SK-N-SH treated with all-trans-retinoic acid at 6 μM for 48 hours (cell line): ENCODE data around the gene ASIC4.

Experiments
- ATAC-seq: fragments of 200-7000 bp; cut with Tn5 transposase; 3 replicates; pipeline ENCODE4 v1.9.1; 2020; ENCODE audit warnings: mild to moderate bottlenecking, moderate library complexity
- BACH2 ChIP-seq: fragments of 250-450 bp; sonication (Bioruptor Pico); IDR thresholded peaks from 2 replicates; pipeline ENCODE4 v1.9.0; 2021; ENCODE audit warnings: mild to moderate bottlenecking, borderline replicate concordance
- ISL1 ChIP-seq: fragments of 250-450 bp; sonication (Bioruptor Pico); IDR thresholded peaks from 2 replicates; pipeline ENCODE4 v2.1.2; 2022; ENCODE audit warnings: mild to moderate bottlenecking, moderate library complexity
- OSR1 ChIP-seq: fragments of 250-450 bp; sonication (Bioruptor Pico); IDR thresholded peaks from 2 replicates; pipeline ENCODE4 v1.8.0; 2022; ENCODE audit warnings: moderate library complexity, mild to moderate bottlenecking, inconsistent platforms
- RARB ChIP-seq: fragments of 250-450 bp; sonication (Bioruptor Pico); IDR thresholded peaks from 2 replicates; pipeline ENCODE4 v1.8.0; 2021; ENCODE audit warnings: mild to moderate bottlenecking, moderate library complexity
- SNAI2 ChIP-seq: fragments of 250-450 bp; sonication (Bioruptor Pico); IDR thresholded peaks from 2 replicates; pipeline ENCODE4 v1.5.0; 2020; ENCODE audit warnings: mild to moderate bottlenecking, moderate library complexity
- TCF4 ChIP-seq: fragments of 250-450 bp; sonication (Bioruptor Pico); IDR thresholded peaks from 2 replicates; pipeline ENCODE4 v1.8.0; 2021; ENCODE audit warnings: mild to moderate bottlenecking, moderate library complexity, borderline replicate concordance
- ZC3H10 ChIP-seq: fragments of 250-450 bp; sonication (Bioruptor Pico); IDR thresholded peaks from 2 replicates; pipeline ENCODE4 v1.5.1; 2021; ENCODE audit warnings: mild to moderate bottlenecking, moderate library complexity
- ZFP30 ChIP-seq: fragments of 450-650 bp; formaldehyde crosslinking; IDR thresholded peaks from 2 replicates; pipeline ENCODE4 v1.5.0; 2022; ENCODE audit warnings: mild to moderate bottlenecking, moderate library complexity
- ZNF565 ChIP-seq: fragments of 450-650 bp; formaldehyde crosslinking; conservative IDR thresholded peaks from 2 replicates; pipeline ENCODE4 v1.5.0; 2020; ENCODE audit warnings: low read depth, mild to moderate bottlenecking, moderate library complexity
- ZNF8 ChIP-seq: fragments of 450-650 bp; formaldehyde crosslinking; IDR thresholded peaks from 2 replicates; pipeline ENCODE4 v1.5.0; 2020; ENCODE audit warnings: mild to moderate bottlenecking, moderate library complexity
- TF ChIP-seq, protein P1 (sequence below): fragments of 250-450 bp; sonication (Bioruptor Pico); IDR thresholded peaks from 2 replicates; pipeline ENCODE4 v1.5.0; 2020; ENCODE audit warnings: mild to moderate bottlenecking, moderate library complexity
- TF ChIP-seq, protein P2 (sequence below): fragments of 250-450 bp; sonication (Bioruptor Pico); IDR thresholded peaks from 2 replicates; pipeline ENCODE4 v1.5.1; 2021; ENCODE audit warnings: mild to moderate bottlenecking, moderate library complexity
- TF ChIP-seq, protein P3 (sequence below): fragments of 250-450 bp; sonication (Bioruptor Pico); IDR thresholded peaks from 2 replicates; pipeline ENCODE4 v1.8.0; 2020; ENCODE audit warnings: mild to moderate bottlenecking, moderate library complexity, borderline replicate concordance
- TF ChIP-seq, protein P4 (sequence below): fragments of 250-450 bp; sonication (Bioruptor Pico); IDR thresholded peaks from 2 replicates; pipeline ENCODE4 v1.8.0; 2021; ENCODE audit warnings: low read depth, mild to moderate bottlenecking, moderate library complexity, borderline replicate concordance
- TF ChIP-seq, protein P5 (sequence below): fragments of 250-450 bp; sonication (Bioruptor Pico); IDR thresholded peaks from 2 replicates; pipeline ENCODE4 v1.5.1; 2020; ENCODE audit warnings: low read depth, mild to moderate bottlenecking, moderate library complexity

The ASIC4 gene

DNA sequence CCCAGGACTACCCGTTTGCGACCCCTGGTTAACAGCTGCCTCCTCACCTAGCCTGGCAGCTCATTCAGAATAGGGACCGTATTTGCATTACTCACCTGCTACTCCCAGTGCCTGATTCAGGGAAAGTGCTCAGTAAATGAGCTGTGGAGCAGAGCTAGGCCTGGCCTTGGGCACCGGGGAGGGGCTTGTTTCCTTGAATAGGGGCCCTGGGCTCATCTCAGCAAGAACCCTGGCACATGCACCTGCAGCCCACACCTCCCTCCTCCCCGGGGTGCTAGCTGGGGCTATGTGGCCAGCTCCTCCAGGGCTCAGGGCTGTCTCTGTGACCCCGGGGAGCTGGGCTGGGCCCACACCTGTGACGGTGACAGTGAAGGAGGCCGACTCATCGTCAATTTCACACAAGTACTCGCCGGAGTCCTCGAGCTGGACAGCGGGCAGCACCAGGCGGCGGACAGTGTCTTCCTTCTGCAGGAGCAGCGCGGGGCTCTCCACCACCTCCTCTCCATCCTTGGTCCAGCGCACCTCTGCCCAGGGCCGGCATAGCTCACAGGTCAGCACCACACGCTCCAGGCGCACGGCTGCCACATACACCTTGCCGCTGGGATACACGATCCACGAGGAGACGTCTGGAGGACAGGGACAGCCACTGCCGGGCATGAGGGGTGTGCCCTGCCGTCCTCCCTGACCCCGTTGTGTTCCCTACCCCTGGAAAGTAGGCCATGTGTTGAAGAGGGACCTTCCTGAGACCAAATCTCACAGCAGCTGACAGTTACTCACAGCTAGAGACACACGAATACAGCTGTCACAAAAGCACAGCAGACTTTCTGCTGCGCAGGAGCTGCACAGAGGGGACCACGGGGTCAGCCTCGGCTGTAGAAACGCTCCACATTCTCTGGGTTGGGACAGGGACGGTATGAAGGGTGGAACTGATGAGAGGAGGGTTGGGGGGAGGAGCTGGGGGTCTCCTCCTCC, 48.1 kb downstream of the ASIC4 start:
- ATAC-seq = no peak
- TF ChIP-seq, protein P1, sequence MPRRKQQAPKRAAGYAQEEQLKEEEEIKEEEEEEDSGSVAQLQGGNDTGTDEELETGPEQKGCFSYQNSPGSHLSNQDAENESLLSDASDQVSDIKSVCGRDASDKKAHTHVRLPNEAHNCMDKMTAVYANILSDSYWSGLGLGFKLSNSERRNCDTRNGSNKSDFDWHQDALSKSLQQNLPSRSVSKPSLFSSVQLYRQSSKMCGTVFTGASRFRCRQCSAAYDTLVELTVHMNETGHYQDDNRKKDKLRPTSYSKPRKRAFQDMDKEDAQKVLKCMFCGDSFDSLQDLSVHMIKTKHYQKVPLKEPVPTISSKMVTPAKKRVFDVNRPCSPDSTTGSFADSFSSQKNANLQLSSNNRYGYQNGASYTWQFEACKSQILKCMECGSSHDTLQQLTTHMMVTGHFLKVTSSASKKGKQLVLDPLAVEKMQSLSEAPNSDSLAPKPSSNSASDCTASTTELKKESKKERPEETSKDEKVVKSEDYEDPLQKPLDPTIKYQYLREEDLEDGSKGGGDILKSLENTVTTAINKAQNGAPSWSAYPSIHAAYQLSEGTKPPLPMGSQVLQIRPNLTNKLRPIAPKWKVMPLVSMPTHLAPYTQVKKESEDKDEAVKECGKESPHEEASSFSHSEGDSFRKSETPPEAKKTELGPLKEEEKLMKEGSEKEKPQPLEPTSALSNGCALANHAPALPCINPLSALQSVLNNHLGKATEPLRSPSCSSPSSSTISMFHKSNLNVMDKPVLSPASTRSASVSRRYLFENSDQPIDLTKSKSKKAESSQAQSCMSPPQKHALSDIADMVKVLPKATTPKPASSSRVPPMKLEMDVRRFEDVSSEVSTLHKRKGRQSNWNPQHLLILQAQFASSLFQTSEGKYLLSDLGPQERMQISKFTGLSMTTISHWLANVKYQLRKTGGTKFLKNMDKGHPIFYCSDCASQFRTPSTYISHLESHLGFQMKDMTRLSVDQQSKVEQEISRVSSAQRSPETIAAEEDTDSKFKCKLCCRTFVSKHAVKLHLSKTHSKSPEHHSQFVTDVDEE (CRISPR knock-in tag) = no peak
- TF ChIP-seq, protein P2, sequence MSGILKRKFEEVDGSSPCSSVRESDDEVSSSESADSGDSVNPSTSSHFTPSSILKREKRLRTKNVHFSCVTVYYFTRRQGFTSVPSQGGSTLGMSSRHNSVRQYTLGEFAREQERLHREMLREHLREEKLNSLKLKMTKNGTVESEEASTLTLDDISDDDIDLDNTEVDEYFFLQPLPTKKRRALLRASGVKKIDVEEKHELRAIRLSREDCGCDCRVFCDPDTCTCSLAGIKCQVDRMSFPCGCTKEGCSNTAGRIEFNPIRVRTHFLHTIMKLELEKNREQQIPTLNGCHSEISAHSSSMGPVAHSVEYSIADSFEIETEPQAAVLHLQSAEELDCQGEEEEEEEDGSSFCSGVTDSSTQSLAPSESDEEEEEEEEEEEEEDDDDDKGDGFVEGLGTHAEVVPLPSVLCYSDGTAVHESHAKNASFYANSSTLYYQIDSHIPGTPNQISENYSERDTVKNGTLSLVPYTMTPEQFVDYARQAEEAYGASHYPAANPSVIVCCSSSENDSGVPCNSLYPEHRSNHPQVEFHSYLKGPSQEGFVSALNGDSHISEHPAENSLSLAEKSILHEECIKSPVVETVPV = no peak
- TF ChIP-seq RARB = no peak
- TF ChIP-seq, protein P3, sequence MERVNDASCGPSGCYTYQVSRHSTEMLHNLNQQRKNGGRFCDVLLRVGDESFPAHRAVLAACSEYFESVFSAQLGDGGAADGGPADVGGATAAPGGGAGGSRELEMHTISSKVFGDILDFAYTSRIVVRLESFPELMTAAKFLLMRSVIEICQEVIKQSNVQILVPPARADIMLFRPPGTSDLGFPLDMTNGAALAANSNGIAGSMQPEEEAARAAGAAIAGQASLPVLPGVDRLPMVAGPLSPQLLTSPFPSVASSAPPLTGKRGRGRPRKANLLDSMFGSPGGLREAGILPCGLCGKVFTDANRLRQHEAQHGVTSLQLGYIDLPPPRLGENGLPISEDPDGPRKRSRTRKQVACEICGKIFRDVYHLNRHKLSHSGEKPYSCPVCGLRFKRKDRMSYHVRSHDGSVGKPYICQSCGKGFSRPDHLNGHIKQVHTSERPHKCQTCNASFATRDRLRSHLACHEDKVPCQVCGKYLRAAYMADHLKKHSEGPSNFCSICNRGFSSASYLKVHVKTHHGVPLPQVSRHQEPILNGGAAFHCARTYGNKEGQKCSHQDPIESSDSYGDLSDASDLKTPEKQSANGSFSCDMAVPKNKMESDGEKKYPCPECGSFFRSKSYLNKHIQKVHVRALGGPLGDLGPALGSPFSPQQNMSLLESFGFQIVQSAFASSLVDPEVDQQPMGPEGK (CRISPR knock-in tag) = no peak
- TF ChIP-seq, protein P4, sequence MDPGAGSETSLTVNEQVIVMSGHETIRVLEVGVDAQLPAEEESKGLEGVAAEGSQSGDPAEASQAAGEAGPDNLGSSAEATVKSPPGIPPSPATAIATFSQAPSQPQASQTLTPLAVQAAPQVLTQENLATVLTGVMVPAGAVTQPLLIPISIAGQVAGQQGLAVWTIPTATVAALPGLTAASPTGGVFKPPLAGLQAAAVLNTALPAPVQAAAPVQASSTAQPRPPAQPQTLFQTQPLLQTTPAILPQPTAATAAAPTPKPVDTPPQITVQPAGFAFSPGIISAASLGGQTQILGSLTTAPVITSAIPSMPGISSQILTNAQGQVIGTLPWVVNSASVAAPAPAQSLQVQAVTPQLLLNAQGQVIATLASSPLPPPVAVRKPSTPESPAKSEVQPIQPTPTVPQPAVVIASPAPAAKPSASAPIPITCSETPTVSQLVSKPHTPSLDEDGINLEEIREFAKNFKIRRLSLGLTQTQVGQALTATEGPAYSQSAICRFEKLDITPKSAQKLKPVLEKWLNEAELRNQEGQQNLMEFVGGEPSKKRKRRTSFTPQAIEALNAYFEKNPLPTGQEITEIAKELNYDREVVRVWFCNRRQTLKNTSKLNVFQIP (CRISPR knock-in tag) = no peak
- TF ChIP-seq SNAI2 (CRISPR knock-in tag) = no peak
- TF ChIP-seq, protein P5, sequence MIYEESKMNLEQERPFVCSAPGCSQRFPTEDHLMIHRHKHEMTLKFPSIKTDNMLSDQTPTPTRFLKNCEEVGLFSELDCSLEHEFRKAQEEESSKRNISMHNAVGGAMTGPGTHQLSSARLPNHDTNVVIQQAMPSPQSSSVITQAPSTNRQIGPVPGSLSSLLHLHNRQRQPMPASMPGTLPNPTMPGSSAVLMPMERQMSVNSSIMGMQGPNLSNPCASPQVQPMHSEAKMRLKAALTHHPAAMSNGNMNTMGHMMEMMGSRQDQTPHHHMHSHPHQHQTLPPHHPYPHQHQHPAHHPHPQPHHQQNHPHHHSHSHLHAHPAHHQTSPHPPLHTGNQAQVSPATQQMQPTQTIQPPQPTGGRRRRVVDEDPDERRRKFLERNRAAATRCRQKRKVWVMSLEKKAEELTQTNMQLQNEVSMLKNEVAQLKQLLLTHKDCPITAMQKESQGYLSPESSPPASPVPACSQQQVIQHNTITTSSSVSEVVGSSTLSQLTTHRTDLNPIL (CRISPR knock-in tag) = no peak
- no peak for TF ChIP-seq ZNF565 (CRISPR knock-in tag)
- no peak for TF ChIP-seq OSR1 (CRISPR knock-in tag)
- TF ChIP-seq ZFP30 = no peak
- TF ChIP-seq ISL1 (CRISPR knock-in tag) = no peak
- TF ChIP-seq, all 23 proteins: peak for 0

- ATAC-seq = no peak
- TF ChIP-seq ZFP30 = no peak
- TF ChIP-seq BACH2 (CRISPR knock-in tag) = no peak
- no peak for TF ChIP-seq ZNF8
- no peak for TF ChIP-seq ZC3H10 (CRISPR knock-in tag)
- no peak for TF ChIP-seq TCF4 (CRISPR knock-in tag)
- TF ChIP-seq, protein P5 (CRISPR knock-in tag) = no peak
- TF ChIP-seq ZNF565 (CRISPR knock-in tag) = no peak
Measured at GRCh38 chr2:219563271-219563928, 49.1 kb downstream of the ASIC4 start.
